ENCODE measurements around the gene PAX1.

DNA sequence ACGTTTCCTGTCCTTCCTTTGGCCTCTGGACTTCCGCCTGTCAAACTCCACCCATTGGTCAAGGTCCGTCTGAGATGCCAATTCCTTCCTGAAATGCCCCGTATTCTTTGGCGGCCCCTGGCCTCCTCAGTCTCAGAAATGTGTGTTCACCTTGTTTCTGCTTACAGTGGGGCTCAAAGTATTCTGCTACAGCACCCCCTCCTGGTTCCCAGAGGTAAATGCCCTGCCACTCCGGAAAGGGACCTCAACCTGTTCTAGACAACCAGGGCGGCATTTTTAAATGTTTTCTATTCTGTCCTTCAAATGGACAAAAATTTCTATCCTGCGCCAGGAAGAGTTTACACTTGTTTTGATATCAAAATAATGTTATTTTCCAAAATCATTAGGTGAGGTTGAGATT, 12.1 kb upstream of the PAX1 start:
- TF ChIP-seq, protein P1, sequence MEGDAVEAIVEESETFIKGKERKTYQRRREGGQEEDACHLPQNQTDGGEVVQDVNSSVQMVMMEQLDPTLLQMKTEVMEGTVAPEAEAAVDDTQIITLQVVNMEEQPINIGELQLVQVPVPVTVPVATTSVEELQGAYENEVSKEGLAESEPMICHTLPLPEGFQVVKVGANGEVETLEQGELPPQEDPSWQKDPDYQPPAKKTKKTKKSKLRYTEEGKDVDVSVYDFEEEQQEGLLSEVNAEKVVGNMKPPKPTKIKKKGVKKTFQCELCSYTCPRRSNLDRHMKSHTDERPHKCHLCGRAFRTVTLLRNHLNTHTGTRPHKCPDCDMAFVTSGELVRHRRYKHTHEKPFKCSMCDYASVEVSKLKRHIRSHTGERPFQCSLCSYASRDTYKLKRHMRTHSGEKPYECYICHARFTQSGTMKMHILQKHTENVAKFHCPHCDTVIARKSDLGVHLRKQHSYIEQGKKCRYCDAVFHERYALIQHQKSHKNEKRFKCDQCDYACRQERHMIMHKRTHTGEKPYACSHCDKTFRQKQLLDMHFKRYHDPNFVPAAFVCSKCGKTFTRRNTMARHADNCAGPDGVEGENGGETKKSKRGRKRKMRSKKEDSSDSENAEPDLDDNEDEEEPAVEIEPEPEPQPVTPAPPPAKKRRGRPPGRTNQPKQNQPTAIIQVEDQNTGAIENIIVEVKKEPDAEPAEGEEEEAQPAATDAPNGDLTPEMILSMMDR (IDR thresholded peaks at IDR 0.05) = no peak
- TF ChIP-seq POLR2A (IDR thresholded peaks at IDR 0.05) = no peak

All from adrenal gland (tissue), 5 donors.